Measurements from ENCODE around the gene MYH14.

- TF ChIP-seq POLR2A (IDR thresholded peaks at IDR 0.05; ENCODE audit: low read length): no peak
- no peak for TF ChIP-seq GATA1 (IDR thresholded peaks at IDR 0.05; ENCODE audit: low read depth, low read length)
Observed at GRCh38 chr19:50326101-50326664, 122.8 kb downstream of the MYH14 start.
